NCI-H1417 (cell line): ENCODE measurements around the gene MPRIP.
A peak's percentile ranks its signal among the peaks of the same experiment; 100 is the strongest.
"Not testable (repeated sequence)": the region's sequence is repeated elsewhere in the genome, so short reads cannot be mapped to it uniquely, and the experiment has no call there.

Experiments used
- DNase-seq, 3 experiments: peaks; one replicate each; lab custom pipeline; 2025; lab: John Stamatoyannopoulos, UW

The MPRIP gene

DNA sequence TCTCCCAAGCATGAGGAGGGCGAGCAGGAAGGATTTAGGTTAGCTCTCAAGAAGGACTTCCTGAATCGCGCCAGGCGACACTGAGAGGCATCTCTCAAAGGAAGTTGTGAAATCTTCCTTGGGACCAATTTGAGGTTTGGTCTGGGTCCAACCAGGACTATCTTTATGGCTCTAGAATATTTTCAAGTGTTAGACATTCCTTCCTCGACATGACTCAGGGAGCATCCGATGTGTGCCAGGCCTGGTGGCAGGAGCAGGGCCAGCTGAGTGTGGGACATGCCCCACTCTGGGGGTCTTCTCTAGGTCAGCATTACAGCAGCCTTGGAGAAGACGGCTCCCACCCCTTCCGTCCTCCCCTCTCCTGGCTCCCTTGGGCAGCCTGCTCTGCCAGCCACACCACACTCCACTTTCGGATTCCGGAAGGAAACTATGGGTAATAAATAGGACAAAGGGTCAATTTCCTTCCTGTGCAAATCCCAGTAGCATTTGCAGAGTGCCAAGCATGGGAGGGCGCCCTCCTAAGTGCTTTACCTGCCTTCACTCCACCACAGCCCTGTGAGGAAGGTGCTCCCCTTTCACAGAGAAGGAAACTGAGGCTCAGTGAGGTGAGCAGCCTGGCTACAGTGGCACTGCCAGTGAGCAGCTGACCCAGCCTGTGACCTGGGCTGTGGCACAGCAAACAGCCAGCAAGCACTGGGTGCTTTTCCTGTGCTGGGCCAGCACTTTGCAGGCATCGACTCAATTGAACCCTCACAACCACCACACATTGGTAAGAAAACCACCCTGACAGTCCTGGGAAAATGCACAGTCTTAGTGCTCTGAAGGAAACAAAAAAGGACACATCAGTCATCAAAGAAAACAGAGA is 31.0 kb upstream of the MPRIP start:
- DNase-seq: not testable (repeated sequence)

DNA sequence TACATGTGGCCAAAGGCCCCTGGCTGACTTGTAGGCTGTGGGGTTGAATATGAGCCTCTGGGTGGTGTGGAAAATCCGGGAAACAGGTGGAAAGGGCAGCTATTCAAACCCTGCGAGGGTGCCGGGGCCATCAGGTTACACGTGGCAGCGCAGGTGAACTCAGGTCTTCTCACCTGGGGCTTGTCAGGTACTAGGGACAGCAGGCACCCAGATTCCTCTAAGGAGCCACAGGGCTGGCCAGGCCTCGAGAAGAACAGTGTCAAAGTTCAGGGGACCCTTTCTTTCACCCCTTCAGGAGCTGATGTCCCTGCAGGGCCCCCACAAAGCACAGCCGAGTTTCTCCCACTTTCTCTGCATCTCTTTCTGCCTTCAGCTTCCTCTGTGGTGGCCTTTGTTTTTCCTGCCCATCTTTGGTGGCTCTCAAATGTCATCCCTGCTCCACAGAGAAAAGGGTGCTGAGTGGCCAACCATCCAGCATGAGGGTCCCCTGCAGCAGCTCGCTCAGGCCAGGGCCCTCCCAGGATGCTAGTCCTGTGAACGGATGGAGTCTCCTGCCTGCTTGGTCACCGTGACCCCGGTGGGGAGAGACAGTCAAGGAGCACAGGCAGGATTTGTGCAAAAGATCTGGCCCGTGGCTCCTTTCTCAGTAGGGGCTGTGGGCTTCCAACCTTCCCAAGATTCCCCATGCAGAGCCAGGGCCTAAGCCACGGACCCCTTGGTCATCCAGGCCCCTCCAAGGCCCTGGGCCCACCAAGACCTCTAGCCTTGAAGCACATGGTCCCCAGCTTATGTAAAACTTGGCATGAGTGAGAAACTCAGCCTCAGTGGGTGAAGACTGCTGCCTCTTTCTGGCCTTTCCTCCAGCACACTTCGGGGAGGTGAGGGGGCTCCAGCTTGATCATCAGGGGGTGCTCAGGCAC is 28.2 kb upstream of the MPRIP start:
- DNase-seq: not testable (repeated sequence)

- not testable (repeated sequence) for DNase-seq
These were observed 27.5 kb upstream of the MPRIP start for GRCh38 chr17:17014748-17015124.

GRCh38 chr17:17015230-17015629 is 27.0 kb upstream of the MPRIP start:
- DNase-seq: no peak

DNA sequence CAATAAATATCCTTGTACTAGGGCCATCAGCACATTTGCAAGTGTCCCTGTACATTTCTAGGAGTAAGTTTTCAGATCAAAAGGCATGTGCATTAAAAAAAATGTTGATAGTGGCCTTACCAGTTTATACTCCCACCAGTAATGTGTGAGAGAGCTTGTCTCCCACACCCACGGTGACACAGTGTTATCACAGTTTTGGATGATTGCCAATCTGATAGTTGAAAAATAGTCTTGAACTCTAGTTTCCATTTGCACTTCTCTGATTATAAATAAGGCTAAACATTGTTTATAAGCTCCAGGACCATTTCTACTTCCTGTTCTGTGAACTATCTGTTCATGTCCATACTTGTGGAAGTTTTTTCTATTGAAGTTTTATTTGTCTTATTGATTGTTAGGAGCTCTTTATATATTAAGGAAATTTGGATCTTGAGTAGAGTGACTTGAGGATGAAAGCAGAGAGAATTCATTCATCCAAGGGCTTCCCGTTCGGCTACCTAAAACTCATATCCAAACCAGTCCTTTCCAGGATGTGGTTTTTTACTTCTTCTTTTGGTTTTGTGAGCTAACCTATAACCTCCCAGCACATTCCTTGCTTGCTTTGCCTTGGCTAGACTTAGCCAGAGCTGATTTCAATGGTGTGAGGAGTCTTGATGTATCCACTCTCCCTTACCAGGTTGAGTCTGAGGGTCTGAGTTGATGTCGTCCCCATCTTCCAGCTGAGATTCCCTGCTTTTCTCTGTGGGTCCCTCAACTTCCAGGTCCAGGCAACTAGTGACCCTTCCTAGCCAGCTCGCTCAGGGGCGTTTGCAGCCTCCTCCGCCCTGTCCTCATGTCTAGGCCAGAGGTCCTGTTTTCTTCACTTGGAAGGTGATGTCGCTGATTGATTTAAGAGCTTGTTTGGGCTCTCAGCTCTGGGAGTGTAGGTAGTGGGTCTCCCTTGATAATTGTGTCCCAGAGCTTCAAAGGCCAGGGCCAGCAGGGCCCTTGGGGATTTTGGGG is 25.8 kb upstream of the MPRIP start:
- DNase-seq: not testable (repeated sequence)

- no peak for DNase-seq
These were observed 24.8 kb upstream of the MPRIP start for GRCh38 chr17:17017343-17018014.

DNA sequence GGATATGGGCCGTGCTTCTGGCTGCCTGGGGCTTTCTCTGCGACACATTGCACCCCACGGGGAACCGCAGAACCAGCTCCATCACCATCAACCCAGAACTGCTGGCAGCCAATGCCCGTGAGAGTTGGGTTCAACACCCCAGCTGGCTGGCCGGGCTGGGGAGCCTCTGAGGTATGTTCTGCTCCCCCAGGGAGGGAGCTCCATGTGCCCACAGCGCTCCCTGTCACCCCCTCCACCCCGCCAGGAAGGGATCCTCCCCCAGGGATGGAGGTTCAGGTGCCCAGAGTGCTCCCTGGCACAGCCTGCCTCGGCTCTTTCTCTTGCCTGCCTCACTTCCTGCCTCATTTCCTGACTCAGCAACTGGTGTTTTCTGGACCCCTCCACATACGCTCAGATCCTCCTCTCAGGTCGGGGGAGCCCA is 24.2 kb upstream of the MPRIP start:
- DNase-seq: no peak

GRCh38 chr17:17018612-17019429 is 23.4 kb upstream of the MPRIP start:
- peak in 2 of 3 experiments; percentile 42 to 60 for DNase-seq

DNA sequence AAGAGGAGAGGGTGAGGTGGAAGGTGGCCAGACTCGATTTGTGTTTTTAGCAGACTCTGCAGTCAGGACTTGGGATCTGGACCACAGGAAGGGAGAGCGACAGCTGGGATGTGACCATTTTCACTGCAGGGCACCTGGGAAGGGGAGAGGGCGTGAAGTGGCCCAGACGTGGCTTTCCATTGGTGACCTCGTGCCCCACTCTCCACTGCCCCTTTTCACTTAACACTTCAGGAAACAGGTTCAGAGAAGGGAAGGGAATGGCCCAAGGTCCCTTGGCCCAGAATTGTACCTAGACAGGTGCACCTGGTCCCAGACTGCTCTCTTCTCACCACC is 22.9 kb upstream of the MPRIP start:
- DNase-seq: no peak

GRCh38 chr17:17019891-17020456 is 22.3 kb upstream of the MPRIP start:
- no peak for DNase-seq

GRCh38 chr17:17020821-17021193 is 21.4 kb upstream of the MPRIP start:
- no peak for DNase-seq

DNA sequence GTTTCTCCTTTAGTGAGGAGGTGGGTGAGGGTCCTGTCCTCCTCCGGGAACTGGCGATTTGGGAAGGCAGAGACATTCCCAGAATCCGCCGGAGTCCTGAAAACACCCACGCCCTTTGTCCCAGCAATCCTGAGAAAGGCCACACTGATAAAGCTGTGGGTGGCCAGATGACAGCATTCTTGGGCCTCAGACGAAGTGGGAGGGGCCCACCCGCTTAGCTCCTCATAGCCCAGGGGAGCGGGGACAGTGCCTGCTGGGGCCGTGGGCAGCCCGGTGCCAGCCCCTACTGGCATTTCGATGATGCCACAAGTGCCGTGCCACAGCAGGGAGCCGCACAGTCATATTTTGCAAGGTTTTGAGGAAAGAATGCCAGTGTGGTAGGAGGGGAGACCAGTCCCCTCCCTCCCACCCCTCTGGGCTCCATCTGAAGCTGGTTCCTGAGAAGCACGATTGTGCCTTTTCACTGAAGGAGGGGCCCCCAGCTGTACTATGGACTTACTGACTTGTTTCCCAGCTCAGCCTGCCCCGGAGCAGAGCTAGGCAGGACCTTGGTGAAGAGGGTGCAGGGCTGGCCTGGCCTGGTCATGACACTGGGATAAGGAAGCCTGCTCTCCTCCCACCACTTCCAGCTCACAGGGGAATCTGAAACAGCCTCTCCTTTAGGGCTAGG is 20.9 kb upstream of the MPRIP start:
- DNase-seq: no peak

DNA sequence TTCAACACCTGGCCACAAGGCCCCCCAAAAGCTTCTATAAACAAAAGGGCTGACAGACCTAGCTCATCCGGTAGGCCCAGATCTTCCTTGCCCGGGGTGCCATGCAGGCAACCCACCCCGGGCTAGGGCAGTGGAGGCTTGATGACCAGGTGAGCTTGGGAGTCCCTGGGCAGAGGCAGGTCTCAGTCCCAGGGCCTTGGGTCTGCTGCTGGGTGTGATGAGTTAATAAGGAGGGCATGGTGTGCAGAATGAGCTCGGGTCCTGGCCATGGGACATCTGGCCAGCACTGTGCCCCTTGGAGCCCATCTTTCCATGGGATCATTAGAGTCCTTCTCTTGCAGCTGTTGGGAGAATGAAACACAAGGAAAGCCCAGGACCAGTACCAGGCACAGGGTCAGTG is 20.2 kb upstream of the MPRIP start:
- no peak for DNase-seq

- no peak for DNase-seq
These were observed 19.8 kb upstream of the MPRIP start for GRCh38 chr17:17022456-17022855.

DNA sequence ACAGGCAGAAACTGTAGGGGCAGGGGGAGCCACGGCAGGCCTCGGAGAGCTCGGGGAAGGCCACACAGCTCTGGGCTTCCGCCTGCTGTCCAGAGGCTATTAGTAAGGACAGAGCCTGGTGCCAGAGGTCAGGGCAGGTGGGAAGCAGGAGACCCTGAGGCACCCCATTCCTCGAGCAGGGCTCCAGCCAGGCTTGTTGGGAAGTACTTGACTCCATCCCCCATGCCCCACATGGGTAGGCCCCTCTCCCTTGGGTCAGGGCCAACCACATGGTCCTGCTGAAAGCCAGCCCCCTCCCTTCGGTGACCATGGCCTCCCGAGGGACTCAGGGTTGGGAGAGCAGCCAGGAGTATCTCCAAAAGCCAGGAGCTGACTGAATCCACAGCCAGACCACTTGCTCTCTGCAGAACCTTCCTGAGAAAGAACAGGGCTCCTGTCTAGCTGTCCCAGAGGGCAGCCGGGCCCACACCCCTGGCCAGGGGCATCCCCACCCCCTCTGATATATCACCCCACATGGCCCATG is 17.4 kb upstream of the MPRIP start:
- DNase-seq: no peak

- no peak for DNase-seq
These were observed 16.6 kb upstream of the MPRIP start for GRCh38 chr17:17025621-17026020.

- no peak for DNase-seq
These were observed 16.1 kb upstream of the MPRIP start for GRCh38 chr17:17026163-17026562.

GRCh38 chr17:17027442-17028058 is 14.7 kb upstream of the MPRIP start:
- DNase-seq: no peak
